Measurements from ENCODE around the gene BRWD1.
A peak's percentile ranks its signal among the peaks of the same experiment; 100 is the strongest.

The BRWD1 gene

DNA sequence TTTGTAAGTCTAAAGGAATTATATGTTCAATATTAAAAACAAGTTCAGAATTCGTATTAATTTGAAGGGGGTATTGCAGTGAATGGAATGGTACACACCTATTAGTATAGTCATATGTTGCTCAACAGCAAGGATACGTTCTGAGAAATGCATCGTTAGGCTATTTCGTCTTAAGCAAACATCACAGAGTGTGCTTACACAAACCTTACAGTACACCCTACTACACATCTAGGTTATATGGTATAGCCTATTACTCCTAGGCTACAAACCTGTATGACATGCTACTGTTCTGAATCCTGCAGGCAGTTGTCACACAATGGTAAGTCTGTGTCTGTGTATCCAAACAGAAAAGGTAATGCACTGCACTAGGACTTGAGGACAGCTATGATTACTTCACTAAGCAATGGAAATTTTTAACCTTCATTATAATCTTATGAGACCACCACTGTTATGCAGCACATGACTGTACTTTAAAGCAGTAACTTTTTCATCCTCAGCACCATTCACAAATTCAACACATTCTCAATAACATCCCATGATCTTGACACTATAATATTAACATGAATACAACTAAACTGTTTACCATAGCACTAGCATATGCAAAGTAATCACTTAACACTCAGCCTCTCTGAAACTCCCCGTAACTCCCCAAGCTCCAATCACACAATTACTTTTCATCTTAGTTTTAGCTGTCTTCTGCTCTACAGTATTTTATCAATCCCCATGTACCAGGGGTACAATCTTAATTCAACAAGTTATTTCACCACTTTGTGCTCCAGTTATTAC is 115.8 kb downstream of the BRWD1 start:
- no peak for DNase-seq (ENCODE audit: low read depth in 3 of 3)

DNA sequence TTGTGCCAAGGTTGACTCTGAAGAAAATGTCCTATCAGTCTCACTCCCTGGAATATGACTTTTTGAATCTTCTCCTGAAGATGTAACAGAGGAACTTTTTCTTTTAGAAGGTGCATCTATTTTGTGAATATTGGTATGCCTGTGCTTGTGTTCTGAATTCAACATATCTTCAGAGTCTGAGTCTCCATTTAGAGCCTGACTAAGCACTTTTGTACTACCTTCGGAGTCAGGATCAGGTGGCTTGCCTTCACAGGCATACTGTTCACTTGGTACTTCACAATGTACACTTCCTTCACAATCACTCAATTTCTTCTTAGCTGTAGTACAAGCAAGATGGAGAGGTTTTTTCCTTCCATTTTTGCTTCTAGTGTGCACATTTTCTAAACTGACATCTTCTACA is 116.6 kb downstream of the BRWD1 start:
- no peak for DNase-seq (ENCODE audit: low read depth in 3 of 3)

- DNase-seq (ENCODE audit: low read depth in 3 of 3): no peak
Observed at GRCh38 chr21:39196310-39196709, 117.1 kb downstream of the BRWD1 start.

DNA sequence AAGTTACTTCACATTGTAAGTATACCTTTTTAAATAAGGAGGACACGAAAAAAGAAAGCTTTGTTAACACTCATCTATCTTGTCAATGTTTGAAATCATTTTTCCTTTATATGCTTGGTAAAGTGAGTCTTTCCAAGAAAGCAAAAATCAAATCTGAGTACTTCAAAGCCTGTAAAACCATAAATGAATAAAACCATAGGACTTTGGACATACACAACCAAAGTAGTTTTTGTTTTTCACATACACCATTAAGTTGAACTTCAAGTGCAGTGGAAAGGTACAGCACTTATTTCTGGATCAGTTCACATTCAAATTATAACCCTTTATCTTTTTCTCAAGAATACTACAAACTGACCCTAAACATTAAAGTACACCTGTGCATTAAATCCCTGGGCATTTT is 120.1 kb downstream of the BRWD1 start:
- no peak for DNase-seq (ENCODE audit: low read depth in 3 of 3)

- DNase-seq (ENCODE audit: low read depth in 3 of 3): no peak
Observed at GRCh38 chr21:39189857-39190604, 123.4 kb downstream of the BRWD1 start.

DNA sequence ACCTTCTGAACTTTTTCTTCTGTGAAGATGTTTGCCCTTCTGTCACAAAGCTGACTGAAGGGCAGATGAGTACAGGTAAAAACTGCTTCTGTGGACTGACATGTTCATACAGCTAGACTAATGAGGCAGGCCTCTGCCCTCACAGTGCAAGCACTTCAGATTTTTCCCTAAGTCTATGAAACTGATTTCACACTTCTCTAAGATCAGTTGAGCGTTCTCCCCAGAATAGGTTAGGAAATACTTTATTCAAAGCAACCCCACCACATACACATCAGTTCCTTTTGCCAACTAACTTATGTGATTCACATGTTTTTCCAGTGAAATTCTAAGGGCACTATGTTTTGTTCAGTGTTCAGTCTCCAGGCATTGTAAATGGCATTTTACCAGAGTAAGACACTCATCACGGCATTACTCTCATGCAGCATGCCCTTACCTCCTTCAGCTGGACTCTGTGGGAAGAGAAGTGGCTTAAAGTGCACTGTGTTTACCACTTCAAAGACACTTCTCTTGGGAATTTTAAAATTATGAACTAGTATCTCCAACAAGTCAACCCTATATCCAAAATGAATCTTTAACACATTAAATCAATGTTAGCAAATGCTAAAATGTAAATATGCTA is 124.8 kb downstream of the BRWD1 start:
- DNase-seq (ENCODE audit: low read depth in 3 of 3): no peak

- no peak for DNase-seq (ENCODE audit: low read depth in 3 of 3)
Observed at GRCh38 chr21:39187141-39187540, 126.3 kb downstream of the BRWD1 start.

DNA sequence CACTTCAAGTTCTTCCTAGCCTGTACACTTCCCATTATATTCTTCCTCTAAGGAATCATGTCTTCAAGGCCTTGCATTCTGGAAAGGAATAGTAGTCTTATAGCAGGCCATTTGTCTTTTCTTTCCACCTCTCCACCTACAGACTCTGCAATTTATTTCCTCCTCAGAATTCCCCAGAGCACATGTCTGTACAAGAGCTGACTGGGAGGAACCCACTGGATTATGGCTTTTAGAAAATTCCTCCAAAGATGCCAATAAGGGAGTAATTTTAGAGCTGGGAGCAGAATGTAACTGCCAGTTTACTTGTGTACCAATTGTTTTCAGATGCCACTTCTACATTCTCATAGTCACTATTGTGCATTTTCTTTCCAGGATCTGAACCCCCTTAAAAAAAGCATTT is 126.8 kb downstream of the BRWD1 start:
- no peak for DNase-seq (ENCODE audit: low read depth in 3 of 3)

DNA sequence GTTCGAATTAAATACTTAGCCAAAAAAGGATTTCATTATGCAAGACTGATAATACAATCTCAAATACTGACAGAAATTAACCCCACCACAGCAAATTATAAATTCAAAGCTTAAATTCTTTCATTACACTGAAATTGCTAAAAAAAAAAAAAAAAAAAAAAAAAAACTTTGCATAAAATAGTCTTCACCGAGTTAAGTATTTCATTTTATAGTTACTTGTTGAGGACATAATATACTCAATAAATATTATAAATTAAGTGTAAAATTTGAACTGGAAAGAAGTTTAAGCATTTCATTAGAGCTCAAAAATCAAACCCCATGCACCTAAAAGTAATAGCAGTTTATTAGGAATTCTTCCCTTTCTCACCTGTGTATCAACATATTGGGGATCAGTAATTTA is 128.3 kb downstream of the BRWD1 start:
- DNase-seq (ENCODE audit: low read depth in 3 of 3): no peak

GRCh38 chr21:39184050-39184980 is 129.1 kb downstream of the BRWD1 start:
- no peak for DNase-seq (ENCODE audit: low read depth in 3 of 3)

- DNase-seq (ENCODE audit: low read depth in 3 of 3): peak; percentile 88 to 93 (median 93)
Observed at GRCh38 chr21:39183272-39184049, 130.0 kb downstream of the BRWD1 start, which contains the start of gene PSMG1. TSS of gene PSMG1 (minus strand) at chr21:39183451. CDS start at chr21:39183385, 66 bp downstream.

DNA sequence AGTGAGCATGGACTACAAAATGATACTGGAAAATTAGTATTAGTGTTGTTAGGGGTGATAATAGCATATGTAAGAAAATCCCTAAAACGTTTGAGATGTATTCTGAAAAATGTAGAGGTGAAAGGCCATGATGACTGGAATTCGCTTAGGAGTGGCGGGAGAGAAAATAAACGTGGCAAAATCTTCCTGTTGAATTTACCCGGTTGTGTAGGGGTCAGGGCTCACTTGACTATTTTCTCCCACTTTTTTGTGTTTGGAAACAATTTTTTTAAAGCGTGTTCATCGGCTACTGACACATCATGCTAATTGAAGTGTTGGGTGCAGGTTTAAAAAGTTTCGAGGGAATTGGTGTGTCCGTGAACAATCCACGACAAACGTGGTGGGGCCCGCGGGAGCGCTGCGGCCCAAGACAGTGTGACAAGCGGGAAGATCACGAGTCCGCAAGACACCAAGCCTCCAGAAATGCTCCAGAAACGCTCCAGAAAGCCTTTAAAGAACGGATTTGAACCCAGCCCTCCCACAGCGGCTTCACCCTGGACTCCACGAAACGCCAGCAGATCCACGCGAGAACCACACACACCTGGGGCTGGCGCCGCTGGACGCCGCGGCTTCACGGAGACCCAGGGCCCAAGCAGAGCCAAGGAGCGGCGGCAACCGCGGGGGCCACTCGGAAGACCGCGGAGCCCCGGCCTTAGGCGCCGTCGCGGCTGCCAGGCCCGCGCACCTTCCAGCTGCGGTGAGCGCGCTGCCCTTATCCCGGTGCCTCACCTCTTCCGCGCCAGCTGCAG is 130.8 kb downstream of the BRWD1 start:
- no peak for DNase-seq (ENCODE audit: low read depth in 3 of 3)

DNA sequence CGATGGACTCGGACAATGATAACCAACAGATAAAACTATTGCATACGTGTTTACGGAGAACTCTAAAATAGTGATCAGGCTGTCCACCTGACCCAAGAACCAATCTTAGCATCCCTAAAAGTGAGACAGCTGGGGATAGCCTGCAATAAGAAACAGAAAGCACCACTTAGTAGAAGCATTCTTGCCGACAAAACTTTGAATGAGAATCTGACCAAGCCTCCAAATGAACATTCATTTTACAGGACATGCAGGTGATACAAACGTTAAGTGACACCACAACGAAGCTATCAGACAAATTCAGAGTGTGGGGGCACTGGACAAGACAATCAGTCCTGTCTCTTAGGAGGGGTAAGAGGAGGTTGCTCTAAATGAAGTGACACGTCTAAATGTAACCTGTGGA is 131.4 kb downstream of the BRWD1 start:
- no peak for DNase-seq (ENCODE audit: low read depth in 3 of 3)

DNA sequence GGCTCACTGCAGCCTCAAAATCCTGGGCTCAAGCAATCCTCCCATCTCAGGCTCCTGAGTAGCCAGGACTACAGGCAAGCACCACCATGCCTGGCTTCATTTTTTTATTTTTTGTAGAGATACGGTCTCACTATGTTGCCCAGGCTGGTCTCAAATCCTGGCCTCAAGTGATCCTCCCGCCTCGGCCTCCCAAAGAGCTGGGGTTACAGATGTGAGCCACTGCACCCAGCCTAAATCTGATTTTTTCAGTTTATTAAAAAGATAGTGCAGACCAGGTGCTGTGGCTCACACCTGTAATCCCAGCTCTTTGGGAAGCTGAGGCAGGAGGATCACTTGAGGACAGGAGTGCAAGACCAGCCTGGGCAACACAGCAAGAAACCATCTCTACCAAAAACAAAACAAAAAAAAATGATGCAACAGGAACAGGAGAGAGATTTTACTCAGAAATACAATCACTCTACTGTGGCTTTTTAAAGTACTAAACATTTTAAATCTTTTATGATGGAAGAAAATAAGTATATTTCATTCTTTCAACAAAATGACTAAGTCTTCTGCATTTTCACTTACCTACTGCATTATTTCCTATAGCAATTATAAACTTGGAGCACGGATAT is 132.1 kb downstream of the BRWD1 start:
- no peak for DNase-seq (ENCODE audit: low read depth in 3 of 3)

DNA sequence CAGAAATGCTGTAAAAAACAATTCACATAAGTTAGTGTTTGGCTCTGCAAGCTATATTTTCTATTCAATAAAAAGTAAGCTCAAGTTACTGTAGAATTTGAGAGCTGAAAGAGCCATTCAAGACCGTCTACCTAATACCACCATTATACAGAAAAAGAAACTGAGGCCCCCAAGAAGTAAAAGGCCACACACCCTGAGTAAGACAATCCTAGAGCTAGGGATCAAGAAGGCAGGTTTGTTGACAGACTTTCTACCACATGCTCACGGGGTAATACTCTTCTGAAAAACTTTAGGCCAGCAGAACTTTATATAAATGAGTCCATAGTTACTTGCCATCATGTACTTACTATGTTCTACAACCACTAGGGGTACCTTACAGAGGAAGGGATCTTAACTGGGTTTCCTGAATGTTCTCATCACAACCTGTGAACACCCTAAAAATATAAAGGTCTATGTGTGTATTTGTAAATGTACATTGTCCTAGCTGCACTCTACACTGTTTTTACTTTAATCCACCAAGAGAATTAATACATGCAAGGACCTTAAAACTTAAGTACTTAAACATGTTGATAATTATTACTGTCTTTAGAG is 132.9 kb downstream of the BRWD1 start:
- no peak for DNase-seq (ENCODE audit: low read depth in 3 of 3)

- DNase-seq (ENCODE audit: low read depth in 3 of 3): no peak
Observed at GRCh38 chr21:39178421-39178820, 135.0 kb downstream of the BRWD1 start.

GRCh38 chr21:39176271-39176709 is 137.1 kb downstream of the BRWD1 start:
- DNase-seq (ENCODE audit: low read depth in 3 of 3): no peak

- DNase-seq (ENCODE audit: low read depth in 3 of 3): no peak
Observed at GRCh38 chr21:39175665-39176064, 137.8 kb downstream of the BRWD1 start.

- DNase-seq (ENCODE audit: low read depth in 3 of 3): no peak
Observed at GRCh38 chr21:39175154-39175553, 138.3 kb downstream of the BRWD1 start.

Measured in stimulated activated CD4-positive, alpha-beta T cell treated with anti-CD3 and anti-CD28 coated beads, TNF-alpha, amount 100 ng/mL, for 4 hours (primary cell).